Lower leg skin (tissue), 3 donors: ENCODE data around the gene HDAC9.

Experiments used
- CTCF ChIP-seq, 3 donors: fragments of 450-650 bp; IDR thresholded peaks; one replicate each; pipeline ENCODE4 v1.5.1; 2016; ENCODE audit warnings: antibody characterized with exemption in 3 of 3, mild to moderate bottlenecking in 3 of 3, moderate library complexity in 2 of 3
- POLR2A ChIP-seq, 2 donors: fragments of 450-650 bp; IDR thresholded peaks; one replicate each; pipeline ENCODE4 v1.6.1; 2016 to 2017; ENCODE audit warnings: antibody characterized with exemption in 2 of 2, mild to moderate bottlenecking in 1 of 2, moderate library complexity in 1 of 2

- TF ChIP-seq CTCF (IDR thresholded peaks at IDR 0.05) (no peak), POLR2A (IDR thresholded peaks at IDR 0.05) (no peak)
Observed at GRCh38 chr7:18553605-18554003, 58.1 kb downstream of the HDAC9 start.
